HG02623 (cell line): Measurements from ENCODE around the gene GAL3ST3.
"Not testable (repeated sequence)": the region's sequence is repeated elsewhere in the genome, so short reads cannot be mapped to it uniquely, and the experiment has no call there.

ENCODE experiments used
- ATAC-seq: cut with Tn5 transposase; IDR thresholded peaks from one replicate; pipeline ENCODE4 v1.9.1; 2021; ENCODE audit warnings: moderate library complexity; ENCODE audit not compliant: unreplicated experiment

The GAL3ST3 gene

DNA sequence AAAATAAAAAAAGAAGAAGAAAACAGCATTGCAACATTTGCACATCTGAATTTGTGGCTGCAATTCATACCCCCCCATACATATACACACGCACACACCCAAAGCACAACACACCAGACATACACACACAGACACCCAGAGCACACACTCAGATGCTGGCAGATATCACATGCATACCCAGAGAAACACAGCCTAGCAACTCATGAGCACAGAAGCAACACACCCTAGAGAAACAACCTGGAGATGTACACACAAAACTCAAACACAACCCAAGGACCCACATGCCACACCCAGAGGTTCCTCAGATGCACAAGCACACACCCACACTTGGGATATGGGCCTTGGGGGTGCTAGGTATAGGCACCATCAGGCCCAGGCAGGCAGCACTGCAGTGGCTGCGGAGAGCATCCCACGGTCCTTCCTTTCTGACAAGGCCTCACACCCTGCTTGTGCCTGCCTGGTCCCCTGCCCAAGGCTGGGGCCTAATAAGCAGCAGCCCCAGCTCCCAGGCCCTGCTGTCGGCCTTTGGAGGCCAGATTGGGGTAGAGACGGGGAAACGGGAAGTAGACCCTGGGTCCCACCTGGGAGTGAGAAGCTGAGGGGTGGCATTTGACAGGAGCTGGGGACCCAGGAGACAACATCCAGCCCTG, 34.0 kb downstream of the GAL3ST3 start:
- no peak for ATAC-seq

DNA sequence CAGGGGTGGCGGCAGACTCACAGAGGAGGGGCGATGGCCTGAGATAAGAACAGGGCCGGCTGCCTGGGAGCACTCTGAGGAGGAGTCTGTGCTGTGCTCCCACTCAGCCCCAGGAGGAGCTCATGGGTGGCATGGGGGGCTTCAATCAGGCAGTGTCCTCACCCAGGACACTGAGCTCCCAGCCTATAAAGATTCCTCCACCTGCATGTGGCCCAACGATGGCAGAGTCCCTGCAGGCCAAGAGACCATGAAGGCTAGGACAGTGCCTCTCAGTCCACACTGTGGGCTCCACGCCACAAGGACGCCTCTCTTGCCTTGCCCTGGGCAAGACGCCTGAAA, 35.2 kb downstream of the GAL3ST3 start:
- no peak for ATAC-seq

- no peak for ATAC-seq
Measured at GRCh38 chr11:66012946-66013761, 35.8 kb downstream of the GAL3ST3 start.

DNA sequence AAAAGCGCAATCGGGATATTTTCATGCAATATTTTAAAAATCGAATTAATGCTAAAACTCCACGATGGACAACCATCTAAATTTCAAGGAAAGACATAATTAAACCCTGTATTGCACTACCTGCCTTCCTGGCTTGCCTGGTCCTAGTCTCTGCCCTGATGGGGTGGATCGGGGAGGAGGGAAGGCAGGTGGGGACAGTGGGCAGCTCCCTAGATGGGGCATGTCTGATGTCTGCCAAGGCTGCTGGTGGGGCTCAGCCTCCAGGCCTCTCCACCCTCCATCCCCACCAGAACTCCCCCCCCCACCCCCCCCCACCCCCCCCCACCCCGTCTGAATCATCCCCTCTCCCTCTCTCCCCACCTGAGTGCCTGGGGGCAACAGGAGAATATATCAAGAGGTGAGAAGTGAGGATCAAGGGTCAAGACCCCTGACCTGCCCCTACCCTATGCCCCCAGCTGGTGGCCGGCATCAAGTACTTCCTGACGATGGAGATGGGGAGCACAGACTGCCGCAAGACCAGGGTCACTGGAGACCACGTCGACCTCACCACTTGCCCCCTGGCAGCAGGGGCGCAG, 36.5 kb downstream of the GAL3ST3 start:
- ATAC-seq: no peak

DNA sequence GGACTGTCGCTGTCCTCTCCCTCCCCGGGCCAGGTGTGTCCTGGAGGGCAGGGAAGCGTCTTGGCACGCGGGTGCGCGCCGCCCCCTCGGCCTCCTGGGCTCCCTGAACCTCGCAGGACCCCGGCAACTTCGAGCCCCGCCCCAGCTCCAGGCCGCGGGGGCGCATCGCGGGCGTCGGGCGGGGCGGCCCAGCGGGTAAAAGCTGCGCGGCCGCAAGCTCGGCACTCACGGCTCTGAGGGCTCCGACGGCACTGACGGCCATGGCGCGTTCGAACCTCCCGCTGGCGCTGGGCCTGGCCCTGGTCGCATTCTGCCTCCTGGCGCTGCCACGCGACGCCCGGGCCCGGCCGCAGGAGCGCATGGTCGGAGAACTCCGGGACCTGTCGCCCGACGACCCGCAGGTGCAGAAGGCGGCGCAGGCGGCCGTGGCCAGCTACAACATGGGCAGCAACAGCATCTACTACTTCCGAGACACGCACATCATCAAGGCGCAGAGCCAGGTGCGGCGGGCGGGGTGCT, 37.1 kb downstream of the GAL3ST3 start, which contains the start of gene CST6:
CST6 (plus strand) TSS at position 224 of the 519 bp plus-strand sequence; CDS start at position 261, 37 bp downstream.
- ATAC-seq: no peak

GRCh38 chr11:66011239-66011784, 37.6 kb downstream of the GAL3ST3 start:
- ATAC-seq: no peak

DNA sequence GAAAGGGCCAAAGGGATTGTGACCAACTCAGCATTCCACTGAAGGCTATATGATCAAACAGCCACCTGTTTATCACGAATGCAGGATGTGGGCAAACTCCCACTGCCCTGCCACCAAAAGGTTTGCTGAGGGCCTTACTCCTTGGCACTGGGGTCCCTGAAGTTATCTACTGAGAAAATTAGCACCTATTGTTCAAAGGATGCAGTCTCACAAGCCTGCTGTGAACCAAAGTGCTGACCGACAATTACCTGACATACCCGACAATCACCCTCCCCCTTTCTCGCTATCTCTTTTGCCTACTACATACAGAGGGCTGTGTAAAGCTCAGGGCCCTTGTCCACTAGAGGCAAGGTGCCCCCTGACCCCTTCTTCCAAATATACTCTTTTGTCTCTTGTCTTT, 38.9 kb downstream of the GAL3ST3 start:
- ATAC-seq: not testable (repeated sequence)

DNA sequence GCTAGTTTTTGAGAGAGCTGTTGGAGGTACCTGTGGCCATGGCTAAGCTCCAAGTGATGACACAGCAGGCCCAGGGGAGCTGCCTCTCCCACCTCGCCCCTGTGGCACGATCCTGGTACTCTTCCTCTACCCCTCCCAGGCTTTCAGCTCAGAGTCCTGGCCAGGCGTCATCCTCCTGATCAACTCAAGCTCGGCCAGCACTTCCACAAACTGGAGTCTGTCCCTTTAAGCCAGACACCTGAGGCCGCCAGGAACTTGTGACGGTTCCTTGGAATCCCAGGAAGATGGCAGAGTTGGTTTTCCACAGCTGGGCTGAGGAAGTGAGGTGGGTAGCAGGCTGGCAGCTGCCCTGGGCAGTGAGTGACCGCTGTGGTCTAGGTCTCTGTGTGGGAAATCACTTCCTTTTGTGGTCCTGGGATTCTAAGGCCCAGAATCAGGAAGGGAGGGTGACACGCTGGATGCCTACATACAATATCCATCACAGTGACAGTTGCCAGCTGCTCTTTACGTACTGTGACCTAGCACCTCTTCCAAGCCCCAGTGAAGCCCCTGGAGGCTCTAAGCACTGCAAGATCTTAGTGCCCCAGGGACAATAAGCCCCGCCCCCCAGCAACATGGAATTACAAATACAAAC, 40.4 kb downstream of the GAL3ST3 start:
- ATAC-seq: no peak

DNA sequence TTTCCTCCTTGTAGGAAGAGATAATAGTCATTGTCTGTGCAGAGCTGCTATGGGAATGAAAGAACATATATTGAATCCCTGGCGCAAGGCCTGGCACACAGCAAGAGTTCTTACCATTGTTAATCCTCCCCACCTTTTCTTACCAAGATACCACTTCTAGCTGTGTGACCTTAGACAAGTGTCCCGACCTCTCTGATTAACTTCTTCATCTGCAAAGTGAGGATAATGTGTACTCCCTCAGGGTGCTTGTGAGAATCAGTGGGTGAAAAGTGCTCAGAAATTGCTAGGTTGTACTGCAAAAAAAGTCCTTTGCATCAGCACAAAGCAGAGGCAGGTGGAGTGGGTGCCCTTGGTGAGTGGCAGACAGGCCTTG, 40.9 kb downstream of the GAL3ST3 start:
- ATAC-seq: no peak

DNA sequence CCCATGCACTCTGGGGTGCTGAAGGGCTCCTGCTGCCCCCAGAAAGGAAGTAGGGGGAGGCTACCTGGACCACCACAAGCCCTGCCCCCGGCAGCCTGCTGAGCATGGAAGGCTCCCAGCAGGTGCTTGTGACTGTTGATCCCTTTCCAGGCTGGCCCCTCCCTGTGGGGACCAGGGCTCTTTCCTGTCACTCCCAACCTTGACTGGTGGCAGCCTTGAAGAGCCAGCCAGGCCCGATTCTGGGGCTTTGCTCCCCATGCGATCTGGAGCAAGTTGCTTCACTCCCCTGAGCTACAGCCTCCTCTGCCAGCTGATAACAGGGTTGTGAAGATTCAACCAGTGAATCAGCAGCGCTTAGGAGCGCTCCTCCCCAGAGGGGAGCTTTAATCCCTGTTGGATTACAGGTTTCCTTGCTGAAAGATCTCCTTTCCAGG, 41.7 kb downstream of the GAL3ST3 start:
- no peak for ATAC-seq

GRCh38 chr11:66006891-66007176, 42.1 kb downstream of the GAL3ST3 start:
- no peak for ATAC-seq

DNA sequence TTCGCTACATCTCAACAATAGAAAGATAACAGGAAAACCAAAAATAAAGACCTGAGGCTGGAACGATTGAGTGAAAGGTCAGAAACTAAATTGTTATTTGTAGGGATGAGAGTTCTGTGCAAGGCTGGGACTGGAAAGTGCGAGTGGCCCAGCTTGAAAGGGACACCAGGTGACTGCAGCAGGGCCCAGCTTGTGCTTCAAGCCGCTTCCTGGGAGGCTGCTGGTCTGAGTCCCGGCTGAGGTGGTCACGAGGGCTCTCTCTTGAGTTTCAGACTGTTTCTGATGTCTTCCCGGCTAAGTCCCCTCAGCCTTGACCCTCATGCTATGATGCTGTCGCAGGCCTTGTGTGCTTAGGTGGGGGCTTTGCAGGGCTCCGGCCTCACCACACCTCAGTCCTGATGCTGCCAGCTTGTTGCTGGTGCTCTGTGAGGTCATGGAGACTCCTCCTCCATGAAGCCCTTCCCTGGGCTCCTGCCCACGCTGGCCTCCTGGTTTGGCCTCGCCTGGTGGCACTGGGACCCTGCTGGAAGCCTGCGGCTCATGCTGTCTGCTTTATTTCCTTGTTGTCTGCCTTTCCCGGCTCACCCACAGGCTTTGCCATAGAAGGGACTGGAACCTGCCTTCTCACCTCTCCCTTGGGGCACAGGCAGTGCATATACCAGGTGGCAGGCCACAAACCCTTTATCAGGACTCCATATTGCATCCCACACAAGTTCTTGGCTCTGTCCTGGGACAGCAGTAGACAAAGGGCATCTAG, 42.6 kb downstream of the GAL3ST3 start:
- ATAC-seq: no peak

DNA sequence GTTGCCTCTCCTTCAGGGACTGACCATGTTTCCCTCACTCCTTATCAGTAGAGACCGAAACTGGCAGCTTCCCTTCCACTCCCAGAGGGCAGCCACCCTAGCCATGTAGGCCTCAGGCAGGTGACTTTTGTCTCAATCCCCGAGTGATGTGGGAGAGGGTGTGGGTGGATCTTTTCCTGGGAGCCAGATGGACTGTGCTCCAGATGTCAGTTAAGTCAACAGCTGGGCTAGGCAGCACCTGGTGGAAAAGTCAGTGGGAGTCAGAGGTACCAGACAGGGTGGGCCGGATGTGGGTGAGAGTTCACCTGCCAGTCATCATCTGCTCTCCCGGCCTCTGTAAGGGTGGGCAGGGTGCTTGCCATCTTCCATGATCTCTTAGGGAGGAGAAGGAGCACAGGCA, 44.8 kb downstream of the GAL3ST3 start:
- no peak for ATAC-seq

GRCh38 chr11:66003291-66003690, 45.7 kb downstream of the GAL3ST3 start:
- ATAC-seq: no peak

- ATAC-seq: peak; percentile 42
Measured at GRCh38 chr11:66002648-66003225, 46.2 kb downstream of the GAL3ST3 start.

DNA sequence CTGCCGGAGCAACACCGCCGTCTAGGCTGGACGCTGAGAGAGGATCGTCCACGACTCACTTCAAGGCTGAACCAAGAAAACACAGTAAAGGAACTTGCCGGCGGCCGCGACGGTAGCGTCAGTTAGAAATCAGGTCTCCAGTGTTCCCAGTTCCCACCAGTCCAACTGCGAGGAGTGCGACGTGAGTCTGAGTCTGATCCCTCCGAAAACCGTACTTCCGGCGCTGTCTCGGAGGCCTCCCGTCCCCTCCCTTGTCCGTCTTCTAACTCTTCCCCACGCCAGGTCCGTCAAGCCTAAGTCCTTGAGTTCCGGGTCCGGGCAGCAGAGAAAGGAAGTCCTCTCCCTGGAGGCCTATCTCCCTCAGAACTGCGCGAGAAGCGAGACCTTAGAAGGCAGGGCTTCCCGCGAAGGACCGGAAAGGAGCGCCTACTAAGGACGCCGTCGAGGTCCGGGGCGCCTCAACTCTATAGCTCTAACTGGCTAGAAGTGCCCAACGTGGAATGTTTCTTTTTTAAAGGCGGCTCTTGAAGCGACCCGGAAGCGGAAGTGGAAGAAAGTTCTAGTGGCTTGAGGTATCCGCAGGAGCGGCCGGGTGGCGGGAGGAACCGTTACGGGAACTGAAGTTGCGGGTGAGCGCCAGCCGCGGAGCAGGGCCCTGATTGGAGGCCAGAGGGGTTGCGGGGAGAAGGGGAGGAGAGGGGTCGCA, 46.9 kb downstream of the GAL3ST3 start, which contains the start of the genes BANF1 and EIF1AD:
BANF1 (plus strand) TSS at position 562 of the 706 bp plus-strand sequence. CDS start 748 bp downstream, outside the sequence.
EIF1AD (minus strand) TSS at position 216 of the 706 bp plus-strand sequence. CDS start 1,768 bp downstream, outside the sequence.
- peak; percentile 85 for ATAC-seq

DNA sequence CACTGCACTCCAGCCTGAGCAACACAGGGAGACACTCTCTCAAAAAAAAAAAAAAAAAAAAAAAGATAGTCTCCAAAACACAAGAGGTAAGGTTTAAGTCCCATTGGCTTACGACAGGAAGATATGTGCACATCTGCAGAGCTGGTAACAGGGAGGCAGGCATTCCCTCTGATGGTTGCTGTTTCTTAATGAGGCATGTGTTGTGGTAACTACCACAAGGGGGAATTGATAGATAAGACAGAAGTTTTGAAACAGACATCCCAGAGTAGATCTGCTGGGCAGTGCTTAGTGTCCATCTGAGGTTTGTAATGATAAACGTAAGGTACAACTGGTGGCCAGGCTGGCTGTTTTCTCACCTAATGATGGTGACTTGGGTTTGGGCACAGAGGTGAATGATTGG, 51.7 kb downstream of the GAL3ST3 start:
- ATAC-seq: no peak

DNA sequence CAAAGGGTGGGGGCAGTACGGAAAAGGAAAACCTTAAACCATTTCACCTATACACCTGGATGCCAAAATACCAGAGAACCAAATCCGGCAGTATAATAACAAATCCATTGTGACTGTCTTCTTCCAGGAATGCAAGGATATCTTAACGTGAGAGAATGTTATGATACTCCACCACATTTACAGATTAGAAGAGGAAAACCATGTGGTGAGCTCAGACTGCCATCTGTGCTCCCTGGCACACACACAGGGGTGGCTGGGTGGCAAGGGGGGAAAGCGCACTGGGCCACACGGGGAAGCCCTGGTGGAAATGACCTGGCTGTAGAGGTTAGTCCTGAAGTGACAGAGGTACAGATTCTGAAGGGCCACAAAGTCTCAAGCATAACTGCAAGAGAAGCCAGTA, 56.9 kb downstream of the GAL3ST3 start:
- no peak for ATAC-seq
